ENCODE measurements around the gene CNOT2.
"Not testable (repeated sequence)": the region's sequence is repeated elsewhere in the genome, so short reads cannot be mapped to it uniquely, and the experiment has no call there.

CNOT2 gene

DNA sequence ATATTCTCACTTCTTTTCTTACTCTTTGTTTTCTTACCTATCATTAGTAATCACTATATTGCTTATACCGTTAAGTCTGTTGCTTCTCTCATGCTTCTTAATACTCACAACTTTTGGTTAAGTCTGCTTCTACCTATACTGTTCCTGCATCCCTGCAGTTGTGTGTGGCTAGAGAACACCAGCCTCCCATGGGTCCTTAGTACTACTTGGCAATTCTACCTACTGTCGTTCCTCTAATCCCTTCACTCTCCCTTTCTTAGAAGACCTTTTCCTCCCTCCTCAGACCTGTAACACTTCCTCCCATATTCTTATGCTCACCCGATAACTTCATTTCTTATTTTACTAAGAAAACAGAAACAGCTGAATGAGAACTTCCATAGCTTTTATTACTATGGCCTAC, 29.3 kb downstream of the CNOT2 start:
- Histone ChIP-seq H3K27ac (ENCODE audit: low read length) (no peak overlapping the region), H3K9ac (ENCODE audit: low read length) (no peak overlapping the region), H3K27me3 (ENCODE audit: control insufficient read depth, insufficient read depth, low read length) (no peaks in the 10 kb centered on the region), H3K4me3 (ENCODE audit: low read length) (no peak overlapping the region), H3K4me1 (ENCODE audit: control insufficient read depth, low read depth, low read length) (peaks cover 5% of the 10 kb centered on the region), H3K36me3 (ENCODE audit: control insufficient read depth, low read depth, low read length) (no peaks in the 10 kb centered on the region), H3K9me3 (ENCODE audit: control insufficient read depth, low read depth, low read length) (no peaks in the 10 kb centered on the region)

DNA sequence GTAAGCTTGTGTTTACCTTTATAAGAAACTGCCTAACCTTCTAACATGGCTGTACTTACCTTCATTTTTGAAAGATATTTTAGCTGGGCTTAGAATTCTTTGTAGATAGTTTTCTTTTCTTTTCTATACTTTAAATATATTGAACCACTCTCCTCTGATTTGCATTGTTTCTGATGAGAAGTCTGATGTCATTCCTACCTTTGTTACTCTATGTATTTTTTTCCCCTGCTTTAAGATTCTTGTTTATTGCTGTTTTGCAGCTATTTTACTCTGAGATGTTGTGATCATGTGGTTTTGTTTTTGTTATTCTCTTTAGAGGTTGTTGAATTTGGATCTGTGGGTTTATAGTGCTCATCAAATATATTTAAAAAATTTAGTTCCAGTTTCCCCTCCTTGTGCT, 31.8 kb downstream of the CNOT2 start:
- H3K27me3 ChIP-seq (ENCODE audit: control insufficient read depth, insufficient read depth, low read length): no peaks in the 10 kb centered on the region
- no peak overlapping the region for H3K27ac ChIP-seq (ENCODE audit: low read length)
- peaks cover 5% of the 10 kb centered on the region for H3K4me1 ChIP-seq (ENCODE audit: control insufficient read depth, low read depth, low read length)
- H3K9ac ChIP-seq (ENCODE audit: low read length): no peak overlapping the region
- no peaks in the 10 kb centered on the region for H3K36me3 ChIP-seq (ENCODE audit: control insufficient read depth, low read depth, low read length)
- no peak overlapping the region for H3K4me3 ChIP-seq (ENCODE audit: low read length)
- no peaks in the 10 kb centered on the region for H3K9me3 ChIP-seq (ENCODE audit: control insufficient read depth, low read depth, low read length)

DNA sequence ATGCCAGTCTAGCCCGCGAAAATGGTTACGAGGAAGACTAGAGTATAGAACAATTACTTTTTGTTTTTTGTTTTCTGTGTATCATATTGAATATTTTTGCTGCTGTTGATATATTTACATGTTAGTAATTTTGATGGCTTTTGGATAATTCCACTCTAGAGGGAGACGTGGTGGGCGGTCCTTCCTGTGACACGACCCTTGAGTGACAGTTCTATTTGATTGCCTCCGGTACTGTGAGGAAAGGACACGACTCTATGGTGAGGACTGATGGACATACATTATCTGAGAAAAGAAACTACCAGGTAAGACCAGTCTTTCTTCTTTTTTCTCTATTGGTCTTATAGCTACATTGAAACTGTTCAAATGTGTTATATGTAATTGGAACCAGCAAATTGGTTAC, 34.7 kb downstream of the CNOT2 start:
- Histone ChIP-seq H3K9me3 (ENCODE audit: control insufficient read depth, low read depth, low read length) (no peaks in the 10 kb centered on the region), H3K9ac (ENCODE audit: low read length) (no peak overlapping the region), H3K36me3 (ENCODE audit: control insufficient read depth, low read depth, low read length) (peaks cover 4% of the 10 kb centered on the region), H3K27me3 (ENCODE audit: control insufficient read depth, insufficient read depth, low read length) (no peaks in the 10 kb centered on the region), H3K27ac (ENCODE audit: low read length) (no peak overlapping the region), H3K4me1 (ENCODE audit: control insufficient read depth, low read depth, low read length) (no peaks in the 10 kb centered on the region), H3K4me3 (ENCODE audit: low read length) (no peak overlapping the region)

DNA sequence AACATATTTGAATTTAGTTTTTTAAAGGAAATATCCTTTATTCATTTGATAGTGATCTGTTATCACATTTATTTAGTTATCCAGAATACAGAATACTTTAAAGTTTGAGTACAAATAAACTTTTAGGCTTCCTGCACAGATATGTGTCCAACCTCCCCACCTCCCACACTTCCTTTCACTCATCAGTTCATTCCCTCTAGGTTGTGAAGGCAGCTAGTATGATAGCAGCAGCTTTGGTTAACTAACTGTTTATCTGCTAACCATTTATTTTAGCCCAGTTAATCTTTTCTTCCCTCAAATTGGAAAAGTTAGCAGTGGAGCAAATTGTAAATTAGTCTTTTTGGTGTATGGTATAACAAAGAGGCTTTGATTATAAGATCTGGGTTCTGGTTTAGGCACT, 35.7 kb downstream of the CNOT2 start:
- H3K36me3 ChIP-seq (ENCODE audit: control insufficient read depth, low read depth, low read length): peaks cover 4% of the 10 kb centered on the region
- no peak overlapping the region for H3K9ac ChIP-seq (ENCODE audit: low read length)
- H3K4me1 ChIP-seq (ENCODE audit: control insufficient read depth, low read depth, low read length): no peaks in the 10 kb centered on the region
- no peak overlapping the region for H3K4me3 ChIP-seq (ENCODE audit: low read length)
- H3K27me3 ChIP-seq (ENCODE audit: control insufficient read depth, insufficient read depth, low read length): no peaks in the 10 kb centered on the region
- H3K9me3 ChIP-seq (ENCODE audit: control insufficient read depth, low read depth, low read length): no peaks in the 10 kb centered on the region
- no peak overlapping the region for H3K27ac ChIP-seq (ENCODE audit: low read length)

DNA sequence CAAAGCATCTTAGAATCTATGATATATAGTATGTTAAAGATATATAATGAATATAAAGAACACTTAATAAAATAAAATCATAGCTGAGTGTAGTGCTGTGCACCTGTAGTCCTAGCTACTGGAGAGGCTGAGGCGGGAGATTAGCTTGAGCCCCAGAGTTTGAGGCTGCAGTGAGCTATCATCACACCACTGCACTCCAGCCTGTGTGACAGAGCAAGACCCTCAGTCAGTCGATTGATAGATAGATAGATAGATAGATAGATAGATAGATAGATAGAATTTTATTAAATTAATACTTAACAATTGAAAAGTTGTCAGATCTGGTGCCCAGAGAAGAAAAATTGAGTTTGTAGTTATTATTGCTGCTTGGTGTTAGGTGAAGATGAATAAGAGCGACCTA, 40.0 kb downstream of the CNOT2 start:
- peaks cover 4% of the 10 kb centered on the region for H3K36me3 ChIP-seq (ENCODE audit: control insufficient read depth, low read depth, low read length)

DNA sequence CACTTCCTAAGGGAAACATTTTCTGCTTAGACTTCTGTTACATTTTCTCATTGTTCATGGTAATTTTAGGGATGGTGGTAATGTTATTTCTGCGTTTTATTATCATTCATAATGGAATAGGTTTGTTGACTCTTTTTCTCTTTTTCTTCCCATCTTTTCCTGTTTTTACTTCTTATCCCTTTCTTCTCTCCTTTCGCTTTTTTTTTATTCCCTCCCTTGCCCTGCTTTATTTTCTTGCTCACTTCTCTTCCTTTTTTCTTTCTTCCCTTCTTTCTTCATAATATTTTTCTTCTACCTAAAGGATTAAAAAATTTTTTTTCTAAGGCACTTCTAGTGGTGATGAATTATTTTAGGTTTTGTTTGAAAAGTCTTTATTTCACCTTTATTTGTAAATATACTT, 45.6 kb downstream of the CNOT2 start:
- Histone ChIP-seq H3K27ac (ENCODE audit: low read length) (no peak overlapping the region), H3K4me3 (ENCODE audit: low read length) (no peak overlapping the region), H3K9me3 (ENCODE audit: control insufficient read depth, low read depth, low read length) (no peaks in the 10 kb centered on the region), H3K9ac (ENCODE audit: low read length) (no peak overlapping the region), H3K27me3 (ENCODE audit: control insufficient read depth, insufficient read depth, low read length) (no peaks in the 10 kb centered on the region), H3K36me3 (ENCODE audit: control insufficient read depth, low read depth, low read length) (peaks cover 3% of the 10 kb centered on the region), H3K4me1 (ENCODE audit: control insufficient read depth, low read depth, low read length) (peaks cover 19% of the 10 kb centered on the region)

More for the DNA sequence above, 40.0 kb downstream of the CNOT2 start:
- H3K27ac ChIP-seq (ENCODE audit: low read length): no peak overlapping the region
- H3K4me3 ChIP-seq (ENCODE audit: low read length): no peak overlapping the region
- H3K9me3 ChIP-seq (ENCODE audit: control insufficient read depth, low read depth, low read length): no peaks in the 10 kb centered on the region
- H3K27me3 ChIP-seq (ENCODE audit: control insufficient read depth, insufficient read depth, low read length): no peaks in the 10 kb centered on the region
- H3K9ac ChIP-seq (ENCODE audit: low read length): no peak overlapping the region
- no peaks in the 10 kb centered on the region for H3K4me1 ChIP-seq (ENCODE audit: control insufficient read depth, low read depth, low read length)

DNA sequence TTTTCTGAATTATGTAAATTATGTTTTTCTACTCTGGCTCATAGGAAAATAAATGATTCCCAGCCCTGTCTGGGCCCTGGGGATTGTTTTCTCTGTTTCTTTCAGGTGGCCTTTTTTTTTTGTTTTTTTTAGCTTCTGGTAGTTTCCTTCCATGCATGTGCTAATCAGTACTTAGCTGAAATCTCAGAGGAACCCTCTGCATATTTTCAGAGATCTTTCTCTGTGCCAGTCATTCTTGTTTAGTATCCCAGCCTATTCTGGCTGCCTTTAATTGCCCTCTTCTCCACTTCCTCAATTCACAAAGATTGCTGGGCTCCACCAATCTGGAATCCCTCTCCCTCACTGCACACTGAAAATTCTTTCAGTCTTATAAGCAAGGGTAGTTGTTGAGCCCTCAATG, 46.9 kb downstream of the CNOT2 start:
- peaks cover 19% of the 10 kb centered on the region for H3K4me1 ChIP-seq (ENCODE audit: control insufficient read depth, low read depth, low read length)
- no peaks in the 10 kb centered on the region for H3K27me3 ChIP-seq (ENCODE audit: control insufficient read depth, insufficient read depth, low read length)
- H3K9ac ChIP-seq (ENCODE audit: low read length): no peak overlapping the region
- H3K36me3 ChIP-seq (ENCODE audit: control insufficient read depth, low read depth, low read length): peaks cover 3% of the 10 kb centered on the region
- no peak overlapping the region for H3K4me3 ChIP-seq (ENCODE audit: low read length)
- H3K27ac ChIP-seq (ENCODE audit: low read length): no peak overlapping the region
- no peaks in the 10 kb centered on the region for H3K9me3 ChIP-seq (ENCODE audit: control insufficient read depth, low read depth, low read length)

DNA sequence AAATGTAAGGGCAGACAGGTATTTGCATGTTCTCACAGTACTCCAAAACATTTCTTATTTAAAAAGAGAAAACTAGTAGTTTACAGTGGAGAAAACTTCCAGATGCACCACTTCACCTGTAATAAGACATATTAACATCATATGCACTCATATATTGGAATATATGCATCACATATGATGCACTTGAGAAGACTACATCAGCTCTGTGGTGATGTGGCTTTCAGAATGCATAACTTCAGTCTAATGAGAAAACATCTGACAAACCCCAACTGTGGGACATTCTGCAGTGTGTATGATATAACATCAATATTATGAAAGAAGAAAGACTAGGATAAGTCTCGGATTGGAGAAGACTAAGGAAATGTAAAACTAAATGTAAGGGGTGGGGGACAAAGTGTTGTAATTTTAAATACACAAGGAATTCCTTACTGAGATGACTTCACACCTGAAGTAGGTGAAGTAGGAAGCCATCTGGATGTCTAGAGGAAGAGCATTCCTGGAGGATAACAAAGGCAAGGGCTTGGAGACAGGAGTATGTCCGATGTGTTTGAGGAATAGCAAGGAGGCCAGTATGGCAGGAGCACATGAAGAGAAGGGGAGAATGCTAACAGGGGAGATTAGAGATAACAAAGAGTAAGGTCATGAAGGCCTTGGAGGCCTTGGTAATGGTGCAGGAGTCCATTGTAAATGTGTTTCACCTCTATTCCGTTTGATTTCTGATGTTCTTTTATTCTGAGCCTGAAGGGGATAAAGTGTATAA, 49.0 kb downstream of the CNOT2 start:
- Histone ChIP-seq H3K27me3 (ENCODE audit: control insufficient read depth, insufficient read depth, low read length) (no peaks in the 10 kb centered on the region), H3K4me1 (ENCODE audit: control insufficient read depth, low read depth, low read length) (peaks cover 19% of the 10 kb centered on the region), H3K27ac (ENCODE audit: low read length) (no peak overlapping the region), H3K9me3 (ENCODE audit: control insufficient read depth, low read depth, low read length) (no peaks in the 10 kb centered on the region), H3K9ac (ENCODE audit: low read length) (no peak overlapping the region), H3K36me3 (ENCODE audit: control insufficient read depth, low read depth, low read length) (peaks cover 3% of the 10 kb centered on the region), H3K4me3 (ENCODE audit: low read length) (no peak overlapping the region)

DNA sequence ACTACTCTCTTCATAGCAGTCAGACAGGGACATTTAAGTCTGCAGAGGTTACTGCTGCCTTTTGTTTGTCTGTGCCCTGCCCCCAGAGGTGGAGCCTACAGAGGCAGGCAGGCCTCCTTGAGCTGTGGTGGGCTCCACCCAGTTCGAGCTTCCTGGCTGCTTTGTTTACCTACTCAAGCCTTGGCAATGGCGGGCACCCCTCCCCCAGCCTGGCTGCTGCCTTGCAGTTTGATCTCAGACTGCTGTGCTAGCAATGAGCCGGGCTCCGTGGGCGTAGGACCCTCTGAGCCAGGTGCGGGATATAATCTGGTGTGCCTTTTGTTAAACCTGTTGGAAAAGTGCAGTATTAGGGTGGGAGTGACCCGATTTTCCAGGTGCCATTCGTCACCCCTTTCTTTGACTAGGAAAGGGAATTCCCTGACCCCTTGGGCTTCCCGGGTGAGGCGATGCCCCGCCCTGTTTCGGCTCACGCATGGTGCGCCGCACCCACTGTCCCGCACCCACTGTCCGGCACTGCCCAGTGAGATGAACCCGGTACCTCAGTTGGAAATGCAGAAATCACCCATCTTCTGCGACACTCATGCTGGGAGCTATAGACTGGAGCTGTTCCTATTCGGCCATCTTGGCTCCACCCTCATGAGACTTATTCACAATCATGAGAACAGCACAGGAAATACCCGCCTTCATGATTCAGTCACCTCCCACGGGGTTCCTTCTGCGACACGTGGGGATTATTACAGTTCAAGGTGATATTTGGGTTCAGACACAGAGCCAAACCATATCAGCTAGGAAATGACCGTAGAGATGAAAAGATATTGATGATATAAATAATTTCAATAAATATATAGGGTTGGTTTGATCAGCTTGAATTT, 61.7 kb downstream of the CNOT2 start:
- H3K4me3 ChIP-seq (ENCODE audit: low read length); H3K4me1 ChIP-seq (ENCODE audit: control insufficient read depth, low read depth, low read length); H3K9me3 ChIP-seq (ENCODE audit: control insufficient read depth, low read depth, low read length); H3K27me3 ChIP-seq (ENCODE audit: control insufficient read depth, insufficient read depth, low read length); H3K27ac ChIP-seq (ENCODE audit: low read length); H3K36me3 ChIP-seq (ENCODE audit: control insufficient read depth, low read depth, low read length); H3K9ac ChIP-seq (ENCODE audit: low read length): not testable (repeated sequence)

DNA sequence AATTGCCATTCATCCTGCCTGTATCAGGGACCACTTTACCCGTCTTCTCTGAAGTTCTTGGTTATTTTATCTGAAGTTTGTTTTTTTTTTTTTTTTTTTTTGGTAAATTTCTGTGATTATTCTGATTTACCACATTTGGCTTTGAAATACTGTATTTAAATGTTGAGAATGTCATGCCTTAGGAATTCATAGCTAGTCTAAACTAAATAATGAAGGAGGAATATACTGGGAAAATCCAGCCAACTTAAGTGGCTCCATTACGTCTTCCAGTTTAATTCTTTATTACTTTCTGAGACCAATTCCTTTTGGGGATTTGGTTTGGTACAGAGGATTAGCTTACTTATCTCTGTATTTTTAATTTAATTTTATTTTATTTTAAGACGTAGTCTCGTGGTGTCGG, 62.6 kb downstream of the CNOT2 start:
- Histone ChIP-seq H3K9me3 (ENCODE audit: control insufficient read depth, low read depth, low read length) (peaks cover 5% of the 10 kb centered on the region), H3K9ac (ENCODE audit: low read length) (no peak overlapping the region), H3K27me3 (ENCODE audit: control insufficient read depth, insufficient read depth, low read length) (no peaks in the 10 kb centered on the region), H3K27ac (ENCODE audit: low read length) (no peak overlapping the region), H3K4me3 (ENCODE audit: low read length) (no peak overlapping the region), H3K36me3 (ENCODE audit: control insufficient read depth, low read depth, low read length) (no peaks in the 10 kb centered on the region), H3K4me1 (ENCODE audit: control insufficient read depth, low read depth, low read length) (no peaks in the 10 kb centered on the region)

DNA sequence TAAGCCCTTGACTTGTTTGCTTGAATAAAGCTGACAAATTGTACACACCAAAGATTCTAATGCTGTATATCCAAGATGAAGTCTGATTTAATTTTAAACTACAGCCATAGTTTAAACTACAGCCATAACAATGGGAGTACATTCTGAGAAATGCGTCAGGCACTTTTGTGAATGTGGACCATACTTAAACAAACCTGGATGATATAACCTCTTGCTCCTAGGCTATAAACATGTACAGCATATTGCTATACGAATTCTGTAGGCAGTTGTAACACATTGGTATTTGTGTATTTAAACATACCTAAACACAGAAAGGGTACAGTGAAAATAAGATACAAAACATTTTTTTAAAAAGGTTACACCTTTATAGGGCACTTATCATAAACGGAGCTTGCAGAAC, 63.4 kb downstream of the CNOT2 start:
- no peak overlapping the region for H3K9ac ChIP-seq (ENCODE audit: low read length)
- no peak overlapping the region for H3K4me3 ChIP-seq (ENCODE audit: low read length)
- H3K36me3 ChIP-seq (ENCODE audit: control insufficient read depth, low read depth, low read length): no peaks in the 10 kb centered on the region
- H3K27ac ChIP-seq (ENCODE audit: low read length): no peak overlapping the region
- H3K27me3 ChIP-seq (ENCODE audit: control insufficient read depth, insufficient read depth, low read length): no peaks in the 10 kb centered on the region
- no peaks in the 10 kb centered on the region for H3K4me1 ChIP-seq (ENCODE audit: control insufficient read depth, low read depth, low read length)
- H3K9me3 ChIP-seq (ENCODE audit: control insufficient read depth, low read depth, low read length): peaks cover 5% of the 10 kb centered on the region

DNA sequence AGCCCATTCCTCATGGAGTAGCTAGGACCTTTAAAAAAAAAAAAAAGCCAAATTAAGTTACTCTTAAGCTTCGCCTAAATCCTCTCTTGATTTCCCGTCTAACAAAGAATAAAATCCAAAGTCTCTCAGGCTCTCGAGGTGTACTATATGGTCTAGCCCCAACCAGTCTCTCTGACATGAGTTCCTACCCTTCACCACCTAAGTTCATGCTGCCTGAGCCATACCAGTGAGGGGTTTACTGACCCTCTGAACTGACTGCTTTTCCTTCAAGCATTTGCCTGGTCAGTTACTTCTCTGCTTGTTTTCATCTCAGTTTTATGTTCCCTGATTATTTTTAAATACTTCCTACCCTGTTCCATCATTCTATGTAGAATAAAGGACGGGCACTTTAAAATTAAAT, 64.6 kb downstream of the CNOT2 start:
- Histone ChIP-seq H3K4me1 (ENCODE audit: control insufficient read depth, low read depth, low read length) (no peaks in the 10 kb centered on the region), H3K36me3 (ENCODE audit: control insufficient read depth, low read depth, low read length) (no peaks in the 10 kb centered on the region), H3K9ac (ENCODE audit: low read length) (no peak overlapping the region), H3K27me3 (ENCODE audit: control insufficient read depth, insufficient read depth, low read length) (no peaks in the 10 kb centered on the region), H3K9me3 (ENCODE audit: control insufficient read depth, low read depth, low read length) (peaks cover 5% of the 10 kb centered on the region), H3K4me3 (ENCODE audit: low read length) (no peak overlapping the region), H3K27ac (ENCODE audit: low read length) (no peak overlapping the region)

All from iPS-18a (cell line).